ENCODE results near the gene EHD1.
A peak's percentile ranks its signal among the peaks of the same experiment; 100 is the strongest.

Gene EHD1

DNA sequence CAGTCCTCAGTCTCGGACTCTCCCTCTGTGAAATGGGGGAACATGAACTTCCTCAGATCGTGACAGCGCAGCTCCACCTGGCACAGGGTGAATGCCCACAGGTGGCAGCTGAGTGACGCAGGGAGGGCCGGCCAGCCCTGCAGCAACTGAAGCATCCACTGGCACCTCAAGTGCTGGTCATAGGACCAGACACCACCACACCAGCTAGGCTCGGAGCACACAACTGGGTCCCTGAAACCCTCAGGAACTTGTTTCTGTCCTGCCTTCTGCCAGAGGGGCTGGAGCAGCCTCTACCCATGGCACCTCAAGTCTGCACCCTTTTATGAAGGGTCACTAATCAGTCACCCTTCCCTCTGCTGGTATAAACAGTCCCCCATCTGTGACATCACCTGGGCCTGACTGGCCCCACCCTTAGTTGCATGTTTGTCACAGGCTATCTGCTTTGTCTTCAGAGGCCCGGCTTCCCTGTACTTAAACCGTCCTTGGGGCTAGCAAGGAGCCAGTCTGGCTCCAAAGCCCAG is 26.5 kb downstream of the EHD1 start:
- Histone ChIP-seq H3K9me2 (replicated peaks; ENCODE audit: insufficient read depth, low read length) (no peaks in the 10 kb centered on the region), H4K20me1 (ENCODE audit: insufficient read depth, low read length) (no peaks in the 10 kb centered on the region), H3K4me1 (ENCODE audit: low read length) (peaks cover 55% of the 10 kb centered on the region), H3K36me3 (replicated peaks; ENCODE audit: insufficient read depth, low read length) (0 out of 2 replicates have a peak, but pooled peaks cover 5% of the 10 kb centered on the region), H3K9ac (ENCODE audit: low read length) (peak overlapping the region; percentile 80), H3K9me3 (replicated peaks; ENCODE audit: insufficient read depth, low read length) (no peaks in the 10 kb centered on the region), H3K4me3 (ENCODE audit: low read length) (peak overlapping the region; percentile 43; the same call in 1 of the 2 replicates), H3K79me2 (ENCODE audit: low read length) (no peaks in the 10 kb centered on the region), H3K27me3 (replicated peaks; ENCODE audit: insufficient read depth, low read length) (no peaks in the 10 kb centered on the region), H3K4me2 (ENCODE audit: low read depth, low read length) (peak overlapping the region; percentile 83), H2AFZ (ENCODE audit: low read length) (no peak overlapping the region), H3F3A (ENCODE audit: insufficient read depth, low read length) (peaks cover 22% of the 10 kb centered on the region), H3K27ac (ENCODE audit: low read length) (peak overlapping the region; percentile 97)
- DNase-seq, result peak; percentile 83
- TF ChIP-seq EZH2phosphoT487 (IDR thresholded peaks at IDR 0.05; ENCODE audit: low read length) (no peak), EZH2 (optimal IDR thresholded peaks at IDR 0.05; ENCODE audit: low read depth, low read length) (no peak)
- TF ChIP-seq, protein P1, sequence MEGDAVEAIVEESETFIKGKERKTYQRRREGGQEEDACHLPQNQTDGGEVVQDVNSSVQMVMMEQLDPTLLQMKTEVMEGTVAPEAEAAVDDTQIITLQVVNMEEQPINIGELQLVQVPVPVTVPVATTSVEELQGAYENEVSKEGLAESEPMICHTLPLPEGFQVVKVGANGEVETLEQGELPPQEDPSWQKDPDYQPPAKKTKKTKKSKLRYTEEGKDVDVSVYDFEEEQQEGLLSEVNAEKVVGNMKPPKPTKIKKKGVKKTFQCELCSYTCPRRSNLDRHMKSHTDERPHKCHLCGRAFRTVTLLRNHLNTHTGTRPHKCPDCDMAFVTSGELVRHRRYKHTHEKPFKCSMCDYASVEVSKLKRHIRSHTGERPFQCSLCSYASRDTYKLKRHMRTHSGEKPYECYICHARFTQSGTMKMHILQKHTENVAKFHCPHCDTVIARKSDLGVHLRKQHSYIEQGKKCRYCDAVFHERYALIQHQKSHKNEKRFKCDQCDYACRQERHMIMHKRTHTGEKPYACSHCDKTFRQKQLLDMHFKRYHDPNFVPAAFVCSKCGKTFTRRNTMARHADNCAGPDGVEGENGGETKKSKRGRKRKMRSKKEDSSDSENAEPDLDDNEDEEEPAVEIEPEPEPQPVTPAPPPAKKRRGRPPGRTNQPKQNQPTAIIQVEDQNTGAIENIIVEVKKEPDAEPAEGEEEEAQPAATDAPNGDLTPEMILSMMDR (IDR thresholded peaks at IDR 0.05; ENCODE audit: low read length), result no peak

DNA sequence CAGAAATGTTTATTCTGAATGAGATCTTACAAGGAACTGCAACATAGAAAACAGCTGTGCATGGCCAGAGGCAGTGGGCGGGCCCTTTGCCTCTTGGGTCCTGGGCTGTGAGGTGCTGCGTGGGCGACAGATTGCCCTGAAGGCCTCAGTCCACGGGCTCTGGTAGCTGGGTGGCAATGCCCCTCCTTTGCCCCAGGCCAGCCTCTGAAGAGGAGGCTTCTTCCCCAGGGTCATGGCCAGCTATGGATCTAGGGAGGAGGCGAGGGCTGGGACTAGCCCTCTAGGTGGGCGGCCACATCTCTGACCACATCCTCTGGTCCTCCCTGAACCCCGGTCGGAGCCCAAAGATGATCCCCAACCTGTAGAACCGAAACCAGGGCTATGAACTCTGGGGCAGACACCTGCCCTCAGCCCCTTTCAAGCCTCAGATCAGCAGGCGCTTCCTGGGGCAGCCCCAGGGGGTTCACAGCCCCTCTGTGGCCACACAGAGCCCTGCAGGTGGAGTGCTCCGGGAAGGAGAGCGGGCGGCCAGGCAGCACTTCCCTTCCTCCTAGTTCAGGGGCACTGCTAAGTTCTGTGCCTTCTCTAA is 27.3 kb downstream of the EHD1 start:
- peak overlapping the region; percentile 97 for H3K27ac ChIP-seq (ENCODE audit: low read length)
- peak overlapping the region; percentile 83 for H3K4me2 ChIP-seq (ENCODE audit: low read depth, low read length)
- H3K9me3 ChIP-seq (replicated peaks; ENCODE audit: insufficient read depth, low read length), result no peaks in the 10 kb centered on the region
- H3K4me3 ChIP-seq (ENCODE audit: low read length), result peak overlapping the region; percentile 43
- H3K36me3 ChIP-seq (replicated peaks; ENCODE audit: insufficient read depth, low read length), result 0 out of 2 replicates have a peak, but pooled peaks cover 5% of the 10 kb centered on the region
- no peaks in the 10 kb centered on the region for H3K79me2 ChIP-seq (ENCODE audit: low read length)
- peak overlapping the region; percentile 80 for H3K9ac ChIP-seq (ENCODE audit: low read length)
- peaks cover 22% of the 10 kb centered on the region for H3F3A ChIP-seq (ENCODE audit: insufficient read depth, low read length)
- TF ChIP-seq EZH2phosphoT487 (IDR thresholded peaks at IDR 0.05; ENCODE audit: low read length), result no peak
- TF ChIP-seq, protein P1 (IDR thresholded peaks at IDR 0.05; ENCODE audit: low read length), result peak; percentile 46
- H4K20me1 ChIP-seq (ENCODE audit: insufficient read depth, low read length), result no peaks in the 10 kb centered on the region
- H3K4me1 ChIP-seq (ENCODE audit: low read length), result peaks cover 55% of the 10 kb centered on the region
- H2AFZ ChIP-seq (ENCODE audit: low read length), result peak overlapping the region; percentile 51; the same call in 1 of the 2 replicates
- H3K27me3 ChIP-seq (replicated peaks; ENCODE audit: insufficient read depth, low read length), result no peaks in the 10 kb centered on the region
- no peaks in the 10 kb centered on the region for H3K9me2 ChIP-seq (replicated peaks; ENCODE audit: insufficient read depth, low read length)
- peak; percentile 95 for DNase-seq

DNA sequence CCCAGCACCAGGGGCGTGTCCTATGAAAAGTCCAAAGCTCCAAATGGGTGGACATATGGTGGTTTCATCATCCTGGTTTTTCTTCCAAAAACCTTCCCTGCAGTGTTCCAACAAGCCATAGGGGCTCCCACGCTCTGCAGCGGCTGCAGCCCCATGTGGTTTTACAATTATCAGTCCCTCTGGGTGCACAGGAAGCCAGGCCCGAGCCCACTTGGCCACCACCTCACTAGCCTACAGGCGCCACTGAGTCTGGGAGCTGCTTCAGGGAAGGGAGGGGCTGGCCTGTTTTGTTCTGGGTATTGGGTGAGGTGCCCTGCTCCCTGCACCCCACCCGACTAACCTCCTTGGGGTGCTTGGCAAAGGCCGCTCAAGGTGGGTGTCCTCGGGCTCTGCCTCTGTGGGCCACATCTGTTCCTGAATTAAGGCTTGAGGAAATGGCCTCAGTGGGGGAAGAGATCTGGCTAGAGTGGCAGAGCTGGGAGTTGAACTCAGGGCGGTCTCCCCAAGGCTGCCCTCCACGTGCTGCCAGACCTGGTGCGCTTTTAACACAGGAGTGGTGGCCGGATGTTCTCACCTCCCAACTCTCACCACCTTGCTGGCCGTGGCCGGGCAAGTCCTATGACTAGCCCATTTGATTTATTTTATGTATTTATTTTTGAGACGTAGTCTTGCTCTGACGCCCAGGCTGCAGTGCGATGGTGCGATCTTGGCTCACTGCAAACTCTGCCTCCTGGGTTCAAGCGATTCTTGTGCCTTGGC is 28.6 kb downstream of the EHD1 start:
- Histone ChIP-seq H3K79me2 (ENCODE audit: low read length) (no peaks in the 10 kb centered on the region), H3K9me3 (replicated peaks; ENCODE audit: insufficient read depth, low read length) (no peaks in the 10 kb centered on the region), H4K20me1 (ENCODE audit: insufficient read depth, low read length) (no peaks in the 10 kb centered on the region), H3K9ac (ENCODE audit: low read length) (no peak overlapping the region), H3K9me2 (replicated peaks; ENCODE audit: insufficient read depth, low read length) (no peaks in the 10 kb centered on the region), H3K4me1 (ENCODE audit: low read length) (peaks cover 58% of the 10 kb centered on the region), H3K27me3 (replicated peaks; ENCODE audit: insufficient read depth, low read length) (no peaks in the 10 kb centered on the region), H3K27ac (ENCODE audit: low read length) (peak overlapping the region; percentile 97; the same call in 1 of the 2 replicates), H3K4me3 (ENCODE audit: low read length) (no peak overlapping the region), H3K4me2 (ENCODE audit: low read depth, low read length) (no peak overlapping the region), H2AFZ (ENCODE audit: low read length) (no peak overlapping the region), H3F3A (ENCODE audit: insufficient read depth, low read length) (peaks cover 22% of the 10 kb centered on the region), H3K36me3 (replicated peaks; ENCODE audit: insufficient read depth, low read length) (0 out of 2 replicates have a peak, but pooled peaks cover 4% of the 10 kb centered on the region)
- DNase-seq, result no peak
- TF ChIP-seq, protein P1 (IDR thresholded peaks at IDR 0.05; ENCODE audit: low read length), result no peak
- TF ChIP-seq EZH2phosphoT487 (IDR thresholded peaks at IDR 0.05; ENCODE audit: low read length) (no peak), EZH2 (optimal IDR thresholded peaks at IDR 0.05; ENCODE audit: low read depth, low read length) (no peak)

Data from MM.1S (cell line).